Heart left ventricle (tissue), 13 donors: ENCODE data around the gene NSUN7.

Experiments
- POLR2A ChIP-seq, 2 donors: fragments of 450-650 bp; IDR thresholded peaks; one replicate each; pipeline ENCODE4 v1.6.1; 2017; ENCODE audit warnings: antibody characterized with exemption in 2 of 2, mild to moderate bottlenecking in 2 of 2, moderate library complexity in 2 of 2
- TF ChIP-seq, protein P1 (sequence below), 12 donors: fragments of 200-600 bp; sonication (generic) in 4 of 12; IDR thresholded peaks; one replicate each; pipeline versions ENCODE4 v1.5.0 to v1.8.0; 2018 to 2022; ENCODE audit warnings: antibody characterized with exemption in 12 of 12, mild to moderate bottlenecking in 5 of 12
- donor health status: ischemic (EF 13 %, LVEDD 7.1; RV severe dilation, severe dysfunction).
- donor health status: DM: no; HTN: yes; CAD: no.
- donor health status: DM: no; HTN: no; CAD: no.
- donor health status: ischemic (EF 25% LVEDD 6.9; RV normal size, moderate dysfunction).
- donor health status: ischemic (EF 25% LVEDD 5.7; RV mildly dilated, moderate dysfunction).
- donor health status: ischemic (EF 35%, LVEDD 5.7; RV mildly dilated, moderate dysfunction).
- donor health status: nonischemic (EF 11% LVEDD 7.7; RV severe dilation, severe dysfunction).
- donor health status: DM: yes; HTN: yes; CAD: no.
- donor health status: PGD.
- donor health status: ischemic (EF 29% LVEDD 5.4; RV normal size, mild dysfunction).
- donor health status: nonischemic (EF 23%, LVEDD 6.1; RV moderate dilation, normal function).

DNA sequence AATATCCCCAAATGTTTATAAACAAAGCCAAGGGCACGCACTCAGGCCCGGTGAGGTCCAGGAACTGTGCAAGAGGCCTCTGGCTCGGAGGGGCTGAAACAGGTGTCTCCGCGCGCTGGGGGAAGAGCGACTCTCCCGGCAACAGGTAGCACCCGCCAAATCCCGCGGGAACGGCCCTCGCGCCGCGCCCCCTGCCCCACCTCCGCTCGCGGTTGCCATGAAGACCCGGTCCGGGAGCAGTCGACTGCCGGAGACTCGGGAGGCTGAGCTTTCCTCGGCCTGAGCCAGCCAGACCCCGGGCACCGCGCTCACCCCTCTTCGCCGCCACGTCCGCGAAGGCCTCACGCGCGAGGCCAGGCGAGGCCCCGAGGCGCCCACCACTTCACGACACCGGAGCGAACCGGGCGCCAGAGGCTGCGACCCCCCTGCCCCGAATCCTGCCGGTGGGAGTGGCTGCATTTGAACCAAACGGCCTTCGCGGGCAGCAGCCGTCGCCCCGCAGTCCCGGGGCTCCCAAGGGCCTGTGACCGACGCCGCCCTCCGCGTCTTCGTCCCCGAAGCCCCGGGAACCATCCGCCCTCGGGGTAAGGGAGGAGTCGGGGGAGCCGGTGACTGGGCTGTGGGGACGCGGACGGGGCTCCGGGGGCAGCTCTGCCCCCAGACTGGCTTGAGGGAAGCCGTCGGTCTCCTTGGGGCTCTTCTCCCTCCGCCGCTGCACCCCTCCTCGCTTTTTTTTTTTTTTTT is at the start of gene NSUN7:
- TF ChIP-seq, protein P1, sequence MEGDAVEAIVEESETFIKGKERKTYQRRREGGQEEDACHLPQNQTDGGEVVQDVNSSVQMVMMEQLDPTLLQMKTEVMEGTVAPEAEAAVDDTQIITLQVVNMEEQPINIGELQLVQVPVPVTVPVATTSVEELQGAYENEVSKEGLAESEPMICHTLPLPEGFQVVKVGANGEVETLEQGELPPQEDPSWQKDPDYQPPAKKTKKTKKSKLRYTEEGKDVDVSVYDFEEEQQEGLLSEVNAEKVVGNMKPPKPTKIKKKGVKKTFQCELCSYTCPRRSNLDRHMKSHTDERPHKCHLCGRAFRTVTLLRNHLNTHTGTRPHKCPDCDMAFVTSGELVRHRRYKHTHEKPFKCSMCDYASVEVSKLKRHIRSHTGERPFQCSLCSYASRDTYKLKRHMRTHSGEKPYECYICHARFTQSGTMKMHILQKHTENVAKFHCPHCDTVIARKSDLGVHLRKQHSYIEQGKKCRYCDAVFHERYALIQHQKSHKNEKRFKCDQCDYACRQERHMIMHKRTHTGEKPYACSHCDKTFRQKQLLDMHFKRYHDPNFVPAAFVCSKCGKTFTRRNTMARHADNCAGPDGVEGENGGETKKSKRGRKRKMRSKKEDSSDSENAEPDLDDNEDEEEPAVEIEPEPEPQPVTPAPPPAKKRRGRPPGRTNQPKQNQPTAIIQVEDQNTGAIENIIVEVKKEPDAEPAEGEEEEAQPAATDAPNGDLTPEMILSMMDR (IDR thresholded peaks at IDR 0.05) = no peak
- TF ChIP-seq POLR2A (IDR thresholded peaks at IDR 0.05) = no peak
